ENCODE data around the gene PLXNA2. TPM values are rescaled to one million over a fixed set of nuclear protein-coding genes. Genes with fewer than 3 reads are reported as not detected.
A peak's percentile ranks its signal among the peaks of the same experiment; 100 is the strongest.

The PLXNA2 gene
- total RNA-seq, 1 donor from 2014 or later = 38.3 TPM

DNA sequence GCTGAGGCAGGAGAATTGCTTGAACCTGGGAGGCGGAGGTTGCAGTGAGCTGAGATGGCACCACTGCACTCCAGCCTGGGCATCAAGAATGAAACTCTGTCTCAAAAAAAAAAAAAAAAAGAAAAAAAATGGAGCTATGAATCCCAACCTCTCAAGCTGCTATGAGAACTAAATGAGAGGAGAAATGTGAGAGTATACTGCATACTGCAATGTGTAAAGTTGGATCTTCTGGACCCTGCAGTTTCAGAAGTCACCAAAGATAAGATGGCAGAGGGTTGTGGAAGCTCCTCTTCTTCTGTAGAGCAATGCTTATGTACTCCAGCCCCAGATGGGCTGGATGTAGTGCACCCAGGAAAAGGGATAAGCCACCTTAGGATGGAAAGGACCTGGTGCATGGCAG lies 55.6 kb downstream of the PLXNA2 start:
- peaks cover 23% of the 10 kb centered on the region for H3K4me1 ChIP-seq
- TF ChIP-seq POLR2A (IDR thresholded peaks at IDR 0.05) = no peak
- TF ChIP-seq, protein P1, sequence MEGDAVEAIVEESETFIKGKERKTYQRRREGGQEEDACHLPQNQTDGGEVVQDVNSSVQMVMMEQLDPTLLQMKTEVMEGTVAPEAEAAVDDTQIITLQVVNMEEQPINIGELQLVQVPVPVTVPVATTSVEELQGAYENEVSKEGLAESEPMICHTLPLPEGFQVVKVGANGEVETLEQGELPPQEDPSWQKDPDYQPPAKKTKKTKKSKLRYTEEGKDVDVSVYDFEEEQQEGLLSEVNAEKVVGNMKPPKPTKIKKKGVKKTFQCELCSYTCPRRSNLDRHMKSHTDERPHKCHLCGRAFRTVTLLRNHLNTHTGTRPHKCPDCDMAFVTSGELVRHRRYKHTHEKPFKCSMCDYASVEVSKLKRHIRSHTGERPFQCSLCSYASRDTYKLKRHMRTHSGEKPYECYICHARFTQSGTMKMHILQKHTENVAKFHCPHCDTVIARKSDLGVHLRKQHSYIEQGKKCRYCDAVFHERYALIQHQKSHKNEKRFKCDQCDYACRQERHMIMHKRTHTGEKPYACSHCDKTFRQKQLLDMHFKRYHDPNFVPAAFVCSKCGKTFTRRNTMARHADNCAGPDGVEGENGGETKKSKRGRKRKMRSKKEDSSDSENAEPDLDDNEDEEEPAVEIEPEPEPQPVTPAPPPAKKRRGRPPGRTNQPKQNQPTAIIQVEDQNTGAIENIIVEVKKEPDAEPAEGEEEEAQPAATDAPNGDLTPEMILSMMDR (IDR thresholded peaks at IDR 0.05) = no peak
- H3K36me3 ChIP-seq = no peaks in the 10 kb centered on the region
- DNase-seq (ENCODE audit: extremely low spot score in 2 of 2) = no peak
- H3K27me3 ChIP-seq = no peaks in the 10 kb centered on the region
- intact Hi-C loops (cut with DNase I) = no loop called here
- no peak overlapping the region for H3K4me3 ChIP-seq
- H3K27ac ChIP-seq = no peak overlapping the region
- H3K9me3 ChIP-seq = no peaks in the 10 kb centered on the region

DNA sequence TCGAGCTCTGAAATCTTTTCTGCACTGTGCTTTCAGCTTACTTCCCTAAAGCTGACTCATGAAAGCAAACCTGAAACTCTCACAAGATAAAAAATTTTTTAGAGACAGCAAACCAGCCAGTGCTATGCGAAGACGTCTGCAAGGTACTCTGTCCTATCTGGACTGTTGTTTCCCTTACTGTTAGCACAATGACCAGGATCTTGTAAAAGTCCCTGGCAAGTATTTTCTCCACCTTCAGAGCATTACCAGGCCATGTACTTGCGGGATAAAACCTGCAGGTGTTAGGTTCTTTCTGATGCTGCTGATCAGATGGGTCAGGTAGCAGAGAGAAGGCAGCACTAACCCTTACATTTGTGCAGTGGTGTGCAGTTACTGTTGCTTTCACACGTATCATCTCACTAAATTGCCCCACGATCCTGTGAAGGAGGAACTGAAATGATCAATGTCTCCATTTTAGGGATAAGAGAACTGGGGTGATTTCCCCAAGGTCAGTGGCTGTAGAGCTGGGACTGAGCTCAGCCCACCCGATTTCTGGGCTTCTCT lies 56.6 kb downstream of the PLXNA2 start:
- Histone ChIP-seq H3K4me3 (no peak overlapping the region), H3K4me1 (peaks cover 33% of the 10 kb centered on the region), H3K27ac (no peak overlapping the region), H3K36me3 (no peaks in the 10 kb centered on the region), H3K27me3 (no peaks in the 10 kb centered on the region), H3K9me3 (no peaks in the 10 kb centered on the region)
- no peak for DNase-seq (ENCODE audit: extremely low spot score in 2 of 2)
- intact Hi-C loops (cut with DNase I) = no loop called here
- no peak for TF ChIP-seq POLR2AphosphoS5 (IDR thresholded peaks at IDR 0.05; ENCODE audit: insufficient read depth in 1 of 2, low read depth in 1 of 2)

DNA sequence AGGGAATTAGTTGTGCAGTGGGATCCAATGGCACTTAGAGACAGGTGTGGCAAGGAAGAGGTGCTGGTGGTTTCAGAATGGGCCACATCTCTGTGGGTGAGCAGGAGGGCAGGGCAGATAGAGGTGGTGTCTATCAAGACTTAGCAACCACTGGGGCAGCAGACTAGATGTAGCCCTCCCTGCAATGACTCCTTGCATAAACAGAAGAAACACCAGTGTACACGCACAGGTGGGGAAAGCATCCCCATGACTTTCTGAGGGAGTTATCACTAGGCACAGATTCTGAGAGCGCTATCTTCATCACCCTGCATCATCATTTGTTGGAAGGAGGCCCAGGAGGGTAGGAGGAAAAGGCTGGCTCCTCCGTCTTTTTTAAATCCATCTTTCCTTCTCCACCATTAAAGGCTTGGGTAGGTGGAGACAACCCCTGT lies 58.4 kb downstream of the PLXNA2 start:
- intact Hi-C loops (cut with DNase I) = no loop called here
- TF ChIP-seq POLR2A (IDR thresholded peaks at IDR 0.05) (no peak), POLR2AphosphoS5 (IDR thresholded peaks at IDR 0.05; ENCODE audit: insufficient read depth in 1 of 2, low read depth in 1 of 2) (no peak)
- TF ChIP-seq, protein P1 (IDR thresholded peaks at IDR 0.05) = no peak
- Histone ChIP-seq H3K27ac (no peak overlapping the region), H3K4me3 (no peak overlapping the region), H3K9me3 (no peaks in the 10 kb centered on the region), H3K36me3 (no peaks in the 10 kb centered on the region), H3K4me1 (peaks cover 40% of the 10 kb centered on the region), H3K27me3 (no peaks in the 10 kb centered on the region)
- no peak for DNase-seq (ENCODE audit: extremely low spot score in 2 of 2)

DNA sequence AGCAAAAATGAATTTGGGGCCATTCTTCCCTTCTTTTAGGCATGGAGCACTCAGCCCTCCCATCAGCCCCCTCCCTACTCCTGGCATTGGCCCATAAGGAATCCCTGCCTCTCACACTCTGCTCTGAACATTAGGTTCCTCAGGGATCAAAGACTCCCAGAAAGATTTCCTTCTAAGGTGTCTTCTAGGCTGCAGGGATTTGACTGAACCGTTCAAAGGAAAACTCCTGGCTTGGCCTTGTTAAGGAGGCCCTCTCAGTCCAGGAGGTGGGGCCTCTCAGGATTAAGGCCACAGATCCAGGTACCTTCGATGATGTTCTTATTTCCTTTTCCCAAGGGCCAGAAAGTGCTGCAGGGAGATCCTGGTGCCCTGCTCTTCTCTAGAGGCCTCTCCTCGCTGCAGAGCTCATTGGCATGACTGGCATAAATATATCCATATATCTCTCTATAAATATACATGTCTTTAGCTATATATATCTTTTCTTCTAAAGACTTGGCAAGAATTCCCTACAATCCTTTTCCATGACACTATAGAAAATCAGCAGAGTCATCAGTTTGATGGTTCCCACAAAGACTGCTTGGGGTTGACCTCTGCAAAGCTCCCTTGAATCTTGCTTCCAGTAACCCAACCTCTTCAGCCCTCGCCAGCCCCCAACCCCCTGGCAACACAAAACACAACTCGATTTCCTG lies 59.1 kb downstream of the PLXNA2 start:
- Histone ChIP-seq H3K4me3 (no peak overlapping the region), H3K36me3 (no peaks in the 10 kb centered on the region), H3K27me3 (no peaks in the 10 kb centered on the region), H3K4me1 (peaks cover 40% of the 10 kb centered on the region), H3K27ac (peak overlapping the region; percentile 53), H3K9me3 (no peaks in the 10 kb centered on the region)
- no peak for DNase-seq (ENCODE audit: extremely low spot score in 2 of 2)
- intact Hi-C loops (cut with DNase I) = no loop called here
- TF ChIP-seq POLR2A (IDR thresholded peaks at IDR 0.05) = no peak
- TF ChIP-seq, protein P1 (IDR thresholded peaks at IDR 0.05) = no peak
- TF ChIP-seq POLR2AphosphoS5 (IDR thresholded peaks at IDR 0.05; ENCODE audit: insufficient read depth in 1 of 2, low read depth in 1 of 2) = no peak

DNA sequence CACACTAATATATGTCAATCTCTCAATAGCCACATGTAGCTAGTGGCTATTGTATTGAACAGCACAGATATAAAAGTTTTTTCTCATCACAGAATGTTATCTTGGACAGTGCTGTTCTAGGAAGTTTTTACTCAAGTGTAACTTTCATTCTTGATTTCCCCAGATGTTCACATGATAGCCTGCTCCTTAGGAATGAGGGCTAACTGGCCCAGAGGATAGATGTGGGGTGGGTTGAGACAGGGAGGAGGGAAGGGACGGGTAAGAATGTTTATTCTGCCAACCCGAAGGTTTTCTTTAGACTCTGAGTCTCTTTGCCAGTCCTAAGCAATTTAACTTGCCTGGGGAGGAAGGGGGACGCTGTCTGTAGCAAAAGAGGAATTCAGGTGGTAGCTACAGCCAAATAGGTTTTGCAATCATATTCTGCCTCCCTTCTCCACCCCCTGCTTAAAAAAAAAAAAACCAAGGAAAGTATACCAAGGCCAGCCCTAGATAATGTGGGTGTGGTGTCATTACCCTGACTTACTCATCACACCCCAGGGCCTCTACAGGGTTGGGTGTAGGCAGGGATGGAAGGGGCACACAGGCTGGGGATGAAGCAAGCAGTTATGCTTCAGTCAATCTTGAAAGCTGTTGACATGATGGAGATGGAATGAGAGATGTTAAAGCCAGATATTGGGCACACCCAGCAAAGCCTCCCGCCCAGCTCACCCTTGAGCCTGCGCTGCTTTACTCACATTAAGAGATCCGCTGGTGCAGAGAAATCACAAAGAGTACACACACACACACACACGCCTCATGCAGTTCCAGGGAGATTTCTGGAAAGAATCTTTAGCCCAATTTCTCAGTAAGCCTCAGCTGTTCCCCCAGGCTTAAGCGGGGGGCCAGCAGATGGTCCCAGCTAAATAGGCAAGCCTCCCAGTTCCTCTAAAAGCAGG lies 59.9 kb downstream of the PLXNA2 start:
- Histone ChIP-seq H3K27ac (peak overlapping the region; percentile 53), H3K27me3 (no peaks in the 10 kb centered on the region), H3K9me3 (no peaks in the 10 kb centered on the region), H3K4me1 (peaks cover 45% of the 10 kb centered on the region), H3K36me3 (no peaks in the 10 kb centered on the region), H3K4me3 (no peak overlapping the region)
- intact Hi-C loops (cut with DNase I) = no loop called here
- peak in 1 of 2 donors; percentile 94 for DNase-seq (ENCODE audit: extremely low spot score in 2 of 2)
- peak in 1 of 2 donors; percentile 78 for TF ChIP-seq POLR2AphosphoS5 (IDR thresholded peaks at IDR 0.05; ENCODE audit: insufficient read depth in 1 of 2, low read depth in 1 of 2)
- TF ChIP-seq, protein P1 (IDR thresholded peaks at IDR 0.05) = no peak

All from vagina (tissue), 2 donors.